NT2/D1 (cell line): ENCODE data around the gene ARRB2.
A peak's percentile ranks its signal among the peaks of the same experiment; 100 is the strongest.
"Not testable (repeated sequence)": the region's sequence is repeated elsewhere in the genome, so short reads cannot be mapped to it uniquely, and the experiment has no call there.

ENCODE experiments used
- DNase-seq: peaks from one replicate; pipeline ENCODE4 v3.0.0-alpha.2; 2011; ENCODE audit warnings: low read depth, low spot score
- H3K27me3 ChIP-seq: 2 replicates; pipeline ENCODE4 v1.6.0; 2011; ENCODE audit warnings: mild to moderate bottlenecking; ENCODE audit not compliant: insufficient read length, insufficient read depth
- H3K36me3 ChIP-seq: 2 replicates; pipeline ENCODE4 v1.6.1; 2011; ENCODE audit warnings: mild to moderate bottlenecking, low read length, mixed read lengths; ENCODE audit not compliant: insufficient read depth, insufficient read length
- H3K4me1 ChIP-seq: 2 replicates; pipeline ENCODE4 v1.5.1; 2011; ENCODE audit not compliant: insufficient read depth, insufficient read length
- H3K4me3 ChIP-seq: 2 replicates; pipeline ENCODE4 v1.5.1; 2011; ENCODE audit warnings: low read depth; ENCODE audit not compliant: insufficient read length
- H3K9ac ChIP-seq: 2 replicates; pipeline ENCODE4 v1.6.0; 2011; ENCODE audit warnings: low read depth; ENCODE audit not compliant: insufficient read length
- H3K9me3 ChIP-seq: 2 replicates; pipeline ENCODE4 v1.5.1; 2011; ENCODE audit warnings: mild to moderate bottlenecking, low read length; ENCODE audit not compliant: insufficient read depth
- SUZ12 ChIP-seq: IDR thresholded peaks from 2 replicates; pipeline ENCODE4 v1.6.1; 2011; ENCODE audit not compliant: insufficient read length, insufficient read depth; ENCODE audit errors: extremely low read depth
- YY1 ChIP-seq: IDR thresholded peaks from 2 replicates; pipeline ENCODE4 v1.6.1; 2011; ENCODE audit not compliant: insufficient read length, insufficient read depth
- ZNF274 ChIP-seq: IDR thresholded peaks from 2 replicates; pipeline ENCODE4 v1.6.1; 2011; ENCODE audit warnings: mild to moderate bottlenecking, low read depth, low read length

The ARRB2 gene

GRCh38 chr17:4711661-4712181, 1.3 kb downstream of the ARRB2 start:
- Histone ChIP-seq H3K36me3 (no peaks in the 10 kb centered on the region), H3K4me3 (peak overlapping the region; percentile 60), H3K9ac (peak overlapping the region; percentile 83), H3K9me3 (peaks cover 9% of the 10 kb centered on the region; the same call in 1 of the 2 replicates), H3K27me3 (peaks cover 8% of the 10 kb centered on the region), H3K4me1 (peaks cover 9% of the 10 kb centered on the region)
- DNase-seq, result no peak
- TF ChIP-seq YY1 (no peak), SUZ12 (no peak), ZNF274 (no peak)

- Histone ChIP-seq H3K4me3 (no peak overlapping the region), H3K27me3 (peaks cover 8% of the 10 kb centered on the region), H3K36me3 (peaks cover 3% of the 10 kb centered on the region), H3K4me1 (peaks cover 9% of the 10 kb centered on the region), H3K9me3 (peaks cover 9% of the 10 kb centered on the region; the same call in 1 of the 2 replicates), H3K9ac (no peak overlapping the region)
- no peak for DNase-seq
- no peak for TF ChIP-seq SUZ12
- TF ChIP-seq ZNF274, result no peak
- no peak for TF ChIP-seq YY1
Measured at GRCh38 chr17:4712526-4712925, 2.1 kb downstream of the ARRB2 start.

GRCh38 chr17:4714340-4715062, 4.1 kb downstream of the ARRB2 start:
- H3K27me3 ChIP-seq, H3K4me1 ChIP-seq, H3K9me3 ChIP-seq, H3K4me3 ChIP-seq, H3K9ac ChIP-seq, H3K36me3 ChIP-seq, DNase-seq: not testable (repeated sequence)

GRCh38 chr17:4715063-4715744, 4.8 kb downstream of the ARRB2 start:
- Histone ChIP-seq H3K4me3 (no peak overlapping the region), H3K36me3 (peaks cover 9% of the 10 kb centered on the region), H3K27me3 (peaks cover 8% of the 10 kb centered on the region), H3K9ac (no peak overlapping the region), H3K4me1 (peaks cover 17% of the 10 kb centered on the region), H3K9me3 (no peaks in the 10 kb centered on the region)
- no peak for DNase-seq
- TF ChIP-seq ZNF274 (no peak), YY1 (no peak), SUZ12 (no peak)

- H3K36me3 ChIP-seq, result peaks cover 14% of the 10 kb centered on the region
- no peak overlapping the region for H3K4me3 ChIP-seq
- H3K27me3 ChIP-seq, result peaks cover 3% of the 10 kb centered on the region
- TF ChIP-seq ZNF274 (no peak), YY1 (no peak), SUZ12 (no peak)
- peaks cover 18% of the 10 kb centered on the region for H3K4me1 ChIP-seq
- H3K9ac ChIP-seq, result no peak overlapping the region
- H3K9me3 ChIP-seq, result no peaks in the 10 kb centered on the region
- no peak for DNase-seq
Measured at GRCh38 chr17:4716081-4716480, 5.6 kb downstream of the ARRB2 start.

GRCh38 chr17:4717791-4718190, 7.4 kb downstream of the ARRB2 start:
- Histone ChIP-seq H3K36me3 (peaks cover 18% of the 10 kb centered on the region), H3K27me3 (no peaks in the 10 kb centered on the region), H3K9ac (no peak overlapping the region), H3K4me3 (no peak overlapping the region), H3K4me1 (peaks cover 17% of the 10 kb centered on the region), H3K9me3 (no peaks in the 10 kb centered on the region)
- TF ChIP-seq SUZ12, result no peak
- TF ChIP-seq YY1, result no peak
- TF ChIP-seq ZNF274, result no peak
- no peak for DNase-seq

- TF ChIP-seq ZNF274 (no peak), SUZ12 (no peak), YY1 (no peak)
- DNase-seq, result no peak
- Histone ChIP-seq H3K36me3 (peaks cover 18% of the 10 kb centered on the region), H3K9me3 (no peaks in the 10 kb centered on the region), H3K4me1 (peaks cover 17% of the 10 kb centered on the region), H3K27me3 (no peaks in the 10 kb centered on the region), H3K9ac (no peak overlapping the region), H3K4me3 (no peak overlapping the region)
Measured at GRCh38 chr17:4718276-4718675, 7.8 kb downstream of the ARRB2 start.
